HG03469 (cell line): ENCODE data around the gene HYDIN.

Experiments
- ATAC-seq: cut with Tn5 transposase; IDR thresholded peaks from one replicate; pipeline ENCODE4 v1.9.1; 2021; ENCODE audit warnings: mild to moderate bottlenecking, moderate library complexity, moderate number of reproducible peaks; ENCODE audit not compliant: unreplicated experiment

Gene HYDIN

DNA sequence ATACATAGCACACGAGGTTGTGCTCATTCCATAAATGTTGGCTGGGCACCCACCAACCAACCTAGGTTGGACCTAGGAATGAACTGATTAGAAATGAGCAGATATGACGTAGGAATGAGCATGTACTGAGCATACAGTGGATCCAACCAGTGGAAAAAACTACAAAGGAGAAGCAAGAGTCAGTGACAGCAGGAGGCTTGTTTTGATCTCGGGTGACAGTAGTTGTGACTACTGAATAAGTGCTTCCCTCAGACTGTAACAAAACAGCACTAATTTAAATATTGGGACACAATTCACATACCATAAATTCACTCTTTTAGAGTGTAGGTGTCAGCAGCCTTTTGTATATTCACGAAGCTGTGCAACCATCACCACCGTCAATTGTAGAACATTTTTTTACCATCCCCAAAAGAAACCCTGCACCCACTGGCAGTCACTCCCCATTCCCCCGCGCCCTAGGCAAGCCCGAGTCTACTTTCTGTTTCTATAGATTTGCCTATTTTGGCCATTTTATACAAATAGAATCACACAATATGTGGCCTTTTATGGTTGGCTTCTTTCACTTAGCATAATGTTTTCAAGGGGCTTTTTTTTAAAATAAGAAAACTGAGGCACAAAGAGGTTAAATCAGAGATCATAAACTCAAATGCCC, 436.5 kb downstream of the HYDIN start:
- no peak for ATAC-seq

DNA sequence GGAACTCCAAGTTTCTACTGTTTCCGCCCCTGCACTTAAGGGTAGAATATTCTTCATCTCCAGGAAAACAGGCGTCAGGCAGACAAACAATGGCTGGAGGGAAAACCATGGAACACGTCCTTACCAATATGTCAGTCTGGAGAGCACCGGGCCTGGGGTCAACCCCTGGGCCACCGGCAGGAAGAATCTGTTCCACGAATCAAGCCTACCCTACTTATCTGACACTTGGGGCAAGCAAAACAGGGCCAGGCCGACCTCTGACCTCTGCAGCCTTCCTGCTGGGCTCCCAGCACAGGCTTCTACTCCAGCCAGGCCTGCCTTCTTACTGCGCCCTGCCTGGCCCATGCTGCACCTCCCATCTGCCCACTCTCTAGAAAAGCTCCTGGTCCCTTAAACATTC, 439.7 kb downstream of the HYDIN start:
- no peak for ATAC-seq

DNA sequence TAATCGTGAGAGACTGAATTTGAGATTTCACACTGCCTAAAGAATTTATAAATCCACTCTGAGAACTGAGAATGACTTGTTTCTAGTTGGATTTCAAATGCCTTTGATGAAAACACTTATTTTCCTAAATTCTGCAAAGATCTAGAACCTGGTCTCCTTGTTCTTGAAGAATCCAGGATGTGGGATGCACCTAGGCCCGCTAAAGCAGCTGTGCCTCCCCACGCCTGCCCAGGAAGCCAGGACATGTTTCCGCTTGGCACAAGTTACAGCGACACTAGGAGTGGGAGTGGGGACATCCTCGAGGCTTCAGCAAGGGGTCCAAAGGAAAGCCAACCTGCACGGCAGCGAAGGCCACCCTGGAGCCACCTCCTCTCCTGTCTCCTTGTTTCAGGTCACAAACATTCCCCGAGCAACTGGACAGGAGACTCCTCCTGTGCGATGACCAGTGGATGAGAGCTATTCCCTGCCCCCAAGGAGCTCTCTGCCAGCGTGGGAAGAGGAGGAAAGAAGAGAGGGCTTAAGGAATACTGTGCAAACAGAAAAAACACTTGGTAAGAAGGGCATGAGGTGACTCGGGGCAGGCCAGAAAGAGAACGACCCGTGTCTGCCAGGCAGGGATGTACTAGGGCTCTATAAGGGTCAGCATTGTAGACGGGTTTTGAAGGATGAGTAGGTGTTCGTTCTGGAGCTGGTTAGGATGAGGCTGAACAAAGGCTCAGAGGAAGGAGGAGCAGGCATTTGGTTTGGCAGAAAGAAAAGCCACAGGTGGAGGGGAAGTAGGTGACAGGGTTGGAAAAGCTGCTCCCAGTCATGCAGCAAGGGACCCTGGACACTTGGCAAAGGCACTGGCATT, 440.7 kb downstream of the HYDIN start:
- ATAC-seq = no peak

DNA sequence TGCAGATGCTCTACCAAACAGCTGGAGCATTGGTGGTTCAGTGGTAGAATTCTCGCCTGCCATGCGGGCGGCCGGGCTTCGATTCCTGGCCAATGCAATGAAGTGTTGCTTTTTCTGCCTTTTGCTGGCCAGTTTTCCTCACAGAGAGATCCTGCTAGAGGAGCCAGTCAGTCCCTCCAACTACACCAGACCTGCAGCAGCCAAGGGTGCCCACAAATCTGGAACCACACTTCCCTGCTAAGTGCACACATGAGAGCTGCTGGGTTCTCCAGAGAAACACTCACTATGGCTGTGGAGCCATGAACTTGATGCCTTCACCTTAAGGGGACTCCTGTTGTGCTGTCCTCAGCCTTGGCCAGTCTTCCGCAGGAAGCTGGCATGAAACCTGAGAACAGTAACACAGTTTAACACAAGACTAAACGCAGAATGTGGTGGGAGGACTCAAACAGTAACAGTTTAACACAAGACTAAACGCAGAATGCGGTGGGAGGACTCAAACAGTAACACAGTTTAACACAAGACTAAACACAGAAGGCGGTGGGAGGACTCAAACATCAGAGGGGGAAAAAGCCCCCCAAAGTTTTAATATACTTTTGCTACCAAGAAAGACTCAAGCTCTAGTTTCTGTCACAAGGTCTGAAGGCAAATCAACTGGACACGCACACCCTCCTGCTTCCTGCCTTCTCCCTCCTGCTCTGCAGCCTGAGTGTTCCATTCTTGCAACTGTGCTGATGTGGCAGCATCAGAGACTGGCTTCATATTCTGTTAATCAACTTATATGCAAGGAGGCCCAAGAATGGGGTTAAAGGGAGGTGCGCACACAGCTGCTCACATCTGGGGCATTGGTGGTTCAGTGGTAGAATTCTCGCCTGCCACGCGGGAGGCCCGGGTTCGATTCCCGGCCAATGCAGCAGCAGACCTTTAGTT, 441.6 kb downstream of the HYDIN start:
- ATAC-seq = no peak

DNA sequence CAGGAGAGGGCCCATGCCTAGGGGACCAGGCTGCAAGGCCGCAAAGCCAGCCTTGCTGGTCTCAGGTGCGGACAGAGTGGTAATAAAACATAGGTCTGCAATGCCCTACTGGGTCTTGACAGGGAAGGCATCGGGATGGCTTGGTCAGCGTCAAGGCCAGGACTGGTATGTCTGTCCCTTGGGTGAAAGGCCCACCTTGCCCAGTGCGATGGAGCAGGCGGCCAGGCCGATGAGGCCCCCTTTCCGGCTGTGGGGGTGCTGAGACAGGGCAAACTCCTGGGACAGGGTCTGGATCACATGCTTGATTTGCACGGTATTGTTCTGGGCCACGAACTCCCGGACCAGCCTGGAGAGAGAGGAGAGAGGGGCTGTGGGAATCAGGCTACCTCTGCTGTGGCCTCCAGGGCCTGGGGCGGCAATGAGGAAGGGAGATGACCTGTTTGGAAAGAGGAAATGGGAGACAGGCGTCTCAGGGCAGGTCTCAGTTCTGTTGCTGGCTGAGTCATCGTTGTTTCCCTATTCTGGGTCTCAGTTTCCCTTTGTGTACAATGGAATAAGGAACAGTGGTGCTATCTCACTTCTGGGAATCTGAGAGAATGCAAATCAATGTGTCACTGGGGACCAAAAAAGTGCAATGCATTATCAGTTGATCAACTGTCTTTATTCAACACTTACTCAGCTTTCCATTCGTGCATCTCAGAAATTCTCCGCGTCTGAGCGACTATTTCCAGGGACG, 444.3 kb downstream of the HYDIN start:
- ATAC-seq = no peak

DNA sequence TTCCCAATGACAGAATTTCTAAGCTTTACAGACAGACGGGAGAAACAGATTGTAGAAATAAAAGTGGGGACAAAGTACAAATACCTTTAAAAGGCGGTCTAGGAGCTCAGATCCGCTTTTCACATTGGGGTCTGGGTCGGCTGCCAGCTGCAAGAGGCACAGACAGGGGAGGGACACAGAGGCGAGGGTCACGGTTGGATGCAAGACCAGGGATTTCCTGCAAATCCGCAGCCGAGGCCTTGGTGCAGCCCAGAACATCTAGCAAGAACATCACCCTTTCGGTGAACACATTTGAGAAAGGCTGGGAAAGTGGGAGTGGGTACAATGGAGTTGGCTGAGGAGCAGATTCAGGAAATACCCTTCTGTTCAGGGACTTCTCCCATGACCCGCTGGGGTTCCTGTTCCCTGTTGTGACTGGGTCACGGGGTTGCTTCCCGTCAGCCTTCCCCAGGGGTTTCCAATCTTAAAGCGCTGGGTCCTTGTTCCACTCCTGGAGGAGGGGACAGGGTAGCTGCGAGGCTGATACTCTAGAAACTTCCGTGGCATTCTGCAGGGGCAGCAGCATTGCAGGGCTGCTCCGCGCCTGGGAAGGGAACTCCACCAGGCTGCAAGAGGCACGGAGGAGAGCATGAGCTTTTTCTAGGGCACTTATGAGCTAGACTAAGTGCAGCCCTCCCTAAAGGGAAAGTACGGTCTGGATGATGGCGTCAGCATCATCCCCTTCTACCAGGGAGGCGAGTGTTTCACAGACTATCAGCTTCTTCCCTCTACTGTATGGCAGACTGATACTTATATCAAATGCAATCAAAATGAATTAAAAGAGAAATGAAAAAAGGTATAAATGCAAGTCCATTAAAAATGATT, 445.6 kb downstream of the HYDIN start:
- no peak for ATAC-seq

DNA sequence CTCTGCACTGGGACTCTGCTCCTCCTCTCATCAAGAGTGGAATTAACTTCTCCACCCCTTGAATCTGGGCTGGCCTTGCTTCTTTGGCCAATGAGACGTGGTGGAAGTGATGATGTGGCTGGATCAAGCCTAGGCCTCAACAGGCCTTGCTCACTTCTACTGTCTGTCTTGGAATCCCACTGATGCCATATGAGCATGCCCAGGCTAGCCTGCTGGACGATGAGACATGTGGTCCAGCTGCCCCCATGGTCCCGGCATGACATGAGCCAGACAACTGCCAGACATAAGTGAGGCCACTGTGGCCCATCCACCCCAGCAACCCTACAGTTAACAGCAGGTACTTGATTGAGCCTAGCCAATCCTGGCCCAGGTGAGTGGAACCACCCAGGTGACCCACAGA, 448.3 kb downstream of the HYDIN start:
- ATAC-seq = no peak

DNA sequence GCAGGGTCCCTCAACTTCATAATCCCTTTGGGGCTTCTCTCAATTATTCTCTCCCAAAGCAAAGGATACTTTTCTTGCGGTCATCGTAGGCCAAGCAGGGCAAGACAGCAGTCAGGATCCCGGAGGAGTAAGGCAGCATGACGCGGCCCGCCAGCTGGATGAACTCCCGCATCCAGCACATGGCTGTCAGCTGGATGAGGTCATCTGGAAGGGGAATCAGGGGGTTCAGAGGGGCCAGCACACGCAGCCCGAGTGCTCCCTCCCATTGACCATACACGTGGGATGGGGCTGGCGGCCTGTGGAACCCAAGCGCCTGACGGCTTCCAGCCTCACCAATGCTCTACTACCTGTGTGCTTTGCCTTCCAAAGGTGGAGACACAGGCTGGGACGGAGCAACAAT, 448.7 kb downstream of the HYDIN start:
- no peak for ATAC-seq

DNA sequence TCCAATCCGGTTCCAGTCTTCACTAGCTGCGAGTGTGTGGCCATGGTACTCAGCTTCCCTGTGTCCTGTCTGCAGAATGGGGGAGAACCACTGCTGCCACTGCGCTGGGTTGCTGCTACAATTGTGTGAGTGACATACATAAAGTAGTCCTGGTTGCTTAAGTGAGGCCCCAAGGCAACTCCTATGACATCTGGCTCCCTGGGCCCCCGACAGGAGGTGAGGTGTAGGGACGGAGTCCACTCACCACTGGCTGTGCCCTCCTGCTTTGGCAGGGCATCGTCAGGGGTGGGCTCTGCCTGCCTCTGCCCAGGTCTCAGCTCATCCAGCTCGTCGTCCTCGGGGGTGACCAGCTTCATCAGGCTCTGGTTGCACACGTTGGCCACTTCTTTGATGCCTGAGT, 450.0 kb downstream of the HYDIN start:
- ATAC-seq = no peak

DNA sequence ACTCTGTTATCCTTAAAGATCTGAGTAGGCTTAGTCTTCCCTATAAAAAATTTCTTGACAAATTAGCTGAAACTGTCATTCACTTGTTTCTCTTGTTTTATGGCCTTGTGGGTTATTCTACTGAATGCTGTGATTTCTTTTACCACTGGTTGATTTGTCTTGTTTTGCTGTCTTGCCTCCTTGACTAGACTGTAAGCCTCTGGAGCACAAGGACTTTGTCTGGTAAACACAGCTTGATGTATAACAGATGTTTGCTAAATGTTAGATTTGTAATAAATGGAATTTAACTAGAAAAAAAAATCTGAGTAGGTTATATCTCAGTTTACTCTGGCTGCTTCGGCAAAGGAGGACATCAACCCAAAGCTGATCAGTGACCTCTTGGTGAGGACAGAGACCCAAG, 451.2 kb downstream of the HYDIN start:
- ATAC-seq = no peak

DNA sequence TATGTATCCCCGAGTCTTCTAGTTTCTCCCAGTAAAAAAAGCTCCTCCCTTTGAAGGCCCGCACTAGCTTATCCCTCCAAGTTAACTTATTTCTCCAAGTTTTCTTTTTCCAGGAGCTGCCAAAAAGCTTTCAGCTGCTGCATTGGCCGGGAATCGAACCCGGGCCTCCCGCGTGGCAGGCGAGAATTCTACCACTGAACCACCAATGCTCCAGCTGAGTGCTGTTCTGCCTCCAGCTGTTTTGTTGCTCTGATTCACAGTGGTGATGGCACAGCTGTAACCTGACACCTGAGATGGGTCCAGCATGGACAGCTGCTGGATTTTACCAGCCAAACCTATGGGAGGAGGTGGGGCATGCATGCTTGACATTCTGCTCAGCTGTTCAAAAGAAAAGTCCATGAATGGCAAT, 451.6 kb downstream of the HYDIN start:
- ATAC-seq = no peak

DNA sequence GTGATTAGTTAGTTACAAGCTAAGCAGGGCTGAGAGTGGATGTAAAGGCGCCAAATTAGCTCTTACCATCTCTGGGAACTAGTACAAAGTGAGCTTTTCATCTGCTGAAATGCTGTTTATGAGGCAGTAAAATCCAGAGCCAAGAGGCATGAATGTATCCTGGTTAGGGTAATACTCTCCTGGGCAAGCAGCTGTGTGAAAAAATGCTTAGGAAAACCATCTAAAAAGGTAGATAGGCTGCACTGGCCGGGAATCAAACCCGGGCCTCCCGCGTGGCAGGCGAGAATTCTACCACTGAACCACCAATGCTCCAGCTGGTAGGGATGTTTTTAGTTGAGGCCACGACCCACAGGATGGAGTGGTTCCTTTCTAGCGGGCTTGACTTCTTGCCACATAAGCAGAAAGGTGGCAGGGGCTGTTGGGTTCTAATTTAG, 452.5 kb downstream of the HYDIN start:
- no peak for ATAC-seq

DNA sequence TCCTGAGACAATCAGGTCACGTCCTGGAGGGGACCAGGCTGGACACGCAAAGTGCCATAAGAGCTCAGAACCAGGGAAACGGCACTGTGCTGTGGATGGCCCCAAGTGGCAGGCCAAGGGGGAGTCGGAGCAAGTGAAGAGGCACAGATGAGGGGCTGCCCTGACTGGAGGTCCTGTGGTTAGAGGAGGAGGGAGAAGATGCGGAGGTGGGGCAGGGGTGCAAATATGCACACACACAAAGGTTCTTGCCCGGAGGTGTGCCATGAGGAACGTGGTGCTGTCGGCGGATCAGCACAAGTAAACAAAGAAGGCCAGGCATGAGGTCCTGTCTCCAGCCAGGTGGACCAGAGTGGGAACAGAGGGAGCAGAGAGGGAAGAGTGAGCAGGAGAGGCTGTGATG, 453.0 kb downstream of the HYDIN start:
- no peak for ATAC-seq

DNA sequence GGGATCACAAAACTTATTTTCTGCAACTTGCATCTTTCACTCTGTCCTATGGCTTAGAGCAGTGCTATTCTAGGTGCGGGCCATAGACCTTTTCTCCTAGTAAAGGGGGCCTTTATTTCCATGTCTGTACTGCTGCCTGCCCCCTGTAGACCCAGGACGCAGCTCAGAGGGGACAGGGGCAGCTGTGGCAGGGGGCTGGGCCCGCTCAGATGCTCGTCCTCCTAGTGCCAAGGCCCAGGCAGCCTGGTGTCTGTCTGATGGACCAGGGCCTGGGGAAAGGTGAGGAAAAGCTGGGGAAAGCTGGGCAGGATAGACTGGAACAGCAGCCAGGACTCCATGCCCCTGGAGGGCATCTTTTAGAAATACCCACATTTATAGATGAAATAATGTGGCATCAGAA, 455.1 kb downstream of the HYDIN start:
- no peak for ATAC-seq

DNA sequence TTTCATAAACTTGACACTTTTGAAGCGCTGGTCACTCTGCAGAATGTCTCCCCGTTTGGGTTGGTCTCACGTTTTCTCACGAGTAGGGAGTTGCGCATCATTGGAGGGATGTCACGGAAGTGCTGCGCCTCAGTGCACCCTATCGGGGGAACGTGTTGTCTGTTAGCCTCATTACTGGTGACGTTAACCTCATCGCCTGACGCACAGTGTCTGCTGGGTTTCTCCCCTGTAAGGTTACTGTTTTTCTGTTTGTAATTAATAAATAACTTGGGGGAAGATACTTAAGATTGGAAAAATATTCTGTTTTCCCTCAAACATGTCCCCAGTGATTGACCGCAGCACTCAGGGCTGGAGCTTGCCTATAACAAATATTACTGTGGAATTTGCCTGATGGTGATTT, 456.3 kb downstream of the HYDIN start:
- ATAC-seq = no peak

DNA sequence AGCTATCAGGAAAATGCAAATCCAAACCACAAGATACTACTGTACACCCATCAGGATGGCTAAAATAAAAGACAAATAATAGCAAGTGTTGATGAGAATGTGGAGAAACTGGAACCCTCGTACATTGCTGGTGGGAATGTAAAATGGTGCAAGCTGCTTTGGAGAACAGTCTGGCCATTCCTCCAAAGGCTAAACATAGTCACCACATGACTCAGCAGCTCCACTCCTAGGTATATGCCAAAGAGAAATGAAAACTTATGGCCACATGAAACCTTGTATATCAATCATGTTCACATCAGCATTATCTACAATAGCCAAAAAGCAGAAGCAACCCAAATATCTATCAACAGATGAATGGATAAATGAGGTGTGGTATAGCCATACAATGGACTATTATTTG, 458.0 kb downstream of the HYDIN start:
- ATAC-seq = no peak

DNA sequence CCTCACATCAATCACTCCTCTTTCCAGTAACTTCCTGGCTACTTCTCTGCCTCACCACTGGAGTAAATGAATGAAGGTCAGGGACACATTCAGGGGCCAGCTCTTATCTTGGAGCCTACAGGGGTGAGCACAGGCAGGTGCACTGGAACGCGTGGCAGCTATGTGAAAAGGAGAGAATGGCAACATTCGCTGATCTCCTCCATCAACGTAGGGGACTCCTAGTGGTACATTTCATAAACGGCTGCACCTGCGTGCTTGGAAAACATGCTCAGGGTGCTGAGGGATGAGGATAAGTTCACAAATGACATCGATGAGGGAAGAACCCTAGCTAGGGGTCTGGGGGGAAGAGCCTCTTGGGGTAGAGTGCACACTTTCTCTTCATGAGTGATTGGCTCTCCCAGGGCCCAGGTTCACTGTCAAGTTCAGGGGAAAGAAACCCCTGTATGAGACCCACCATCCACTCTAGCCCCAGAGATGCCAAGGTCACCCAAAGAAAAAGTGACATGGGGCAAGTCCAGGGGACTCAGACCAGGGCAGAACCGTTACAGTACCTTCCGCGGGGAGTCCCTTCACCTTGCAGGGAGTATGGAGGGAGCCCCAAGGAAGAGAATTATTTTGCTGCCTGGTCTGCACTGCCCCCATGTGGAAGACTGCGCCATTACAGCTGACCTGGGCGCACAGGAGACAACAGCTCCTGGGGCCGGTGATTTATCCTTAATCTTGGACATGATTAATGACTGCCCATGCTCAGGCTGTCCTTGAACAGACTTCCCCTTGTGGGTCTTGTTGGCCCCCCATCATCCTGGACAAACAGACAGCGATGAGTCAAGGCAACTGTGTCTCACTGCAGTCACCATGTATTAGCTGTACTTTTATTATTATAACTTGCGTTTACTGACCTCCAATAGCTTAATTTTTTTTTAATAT, 459.6 kb downstream of the HYDIN start:
- ATAC-seq = no peak

DNA sequence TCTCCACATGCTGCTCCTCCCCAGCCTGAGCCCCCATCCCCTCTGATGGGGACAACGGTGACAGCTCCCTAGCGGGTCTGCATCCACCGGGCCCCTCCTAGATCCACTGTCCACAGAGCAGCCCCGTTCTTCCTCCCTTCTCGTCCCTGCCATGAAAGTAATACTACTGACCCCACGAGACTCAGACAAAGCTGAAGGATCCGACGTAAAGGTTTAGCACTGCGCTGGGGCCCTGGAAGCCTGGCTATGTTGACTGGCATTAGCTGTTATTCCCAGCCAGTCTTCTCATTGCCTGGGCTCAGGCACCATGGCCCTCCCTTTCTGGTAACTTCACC, 460.3 kb downstream of the HYDIN start:
- no peak for ATAC-seq

DNA sequence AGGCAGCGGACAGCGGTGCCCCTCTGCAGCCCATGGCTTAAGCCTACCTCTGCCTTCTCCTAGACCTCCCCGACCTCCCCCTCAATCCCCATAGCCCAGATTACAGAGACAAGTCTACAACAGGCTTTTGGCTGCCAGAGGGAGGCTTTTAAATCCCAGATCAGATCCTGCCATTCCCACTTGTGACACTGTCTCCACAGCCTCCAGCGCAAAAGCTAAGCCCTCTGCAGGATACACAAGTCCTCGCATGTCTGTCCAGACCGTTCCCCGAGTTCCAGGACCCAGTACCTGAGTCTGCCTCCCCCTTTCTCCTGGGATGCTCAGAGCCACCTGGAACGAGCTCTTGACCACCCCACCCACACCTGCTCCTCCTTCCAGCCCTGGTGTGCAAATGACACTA, 460.8 kb downstream of the HYDIN start:
- ATAC-seq = no peak
